K562 (cell line): ENCODE data around the gene KLHL14. TPM values are rescaled to one million over a fixed set of nuclear protein-coding genes. Genes with fewer than 3 reads are reported as not detected.

ENCODE experiments used
- ATAC-seq: fragments of 200-7000 bp; cut with Tn5 transposase; 3 replicates; pipeline ENCODE4 v1.9.1; 2020; ENCODE audit warnings: moderate library complexity
- BruUV-seq: library from RNA; stranded (reverse); fragments of 400-500 nt; replicated peaks from 2 replicates; lab custom pipeline; 2021; lab: Mats Ljungman, UMichigan
- CTCF ChIA-PET: fragments of 300-600 bp; formaldehyde crosslinking; extraction: SDS; loops from one replicate; lab custom pipeline; 2021; ENCODE audit warnings: low intra/inter-chr PET ratio; lab: Yijun Ruan, JAX
- POLR2A ChIA-PET: fragments of 300-600, 350-650 bp; sonication (Branson Sonifier 250); formaldehyde crosslinking; extraction: SDS; loops from one replicate; lab custom pipeline; 2021; ENCODE audit warnings: antibody characterized with exemption, inconsistent platforms; lab: Yijun Ruan, JAX
- DNase-seq, 4 experiments: peaks; one replicate each; pipeline versions ENCODE4 v3.0.0 to v3.0.0-alpha.2; 2011 to 2018; ENCODE audit warnings: low spot score in 3 of 4, mixed read lengths in 3 of 4; ENCODE audit errors: extremely low read depth in 1 of 4
- FAIRE-seq: peaks from 2 replicates; lab custom pipeline; 2011; peaks lifted over from hg19 to GRCh38; lab: Jason Lieb, UNC
- H2AFZ ChIP-seq: 2 replicates; pipeline ENCODE4 v1.6.0; 2011; ENCODE audit warnings: low read depth, low read length, control low read depth, inconsistent platforms
- H3K27ac ChIP-seq: fragments of 200-600 bp; 3 replicates; pipeline ENCODE4 v1.8.0; 2011; ENCODE audit warnings: low read depth, mild to moderate bottlenecking, control low read depth, inconsistent platforms, low read length, moderate library complexity, mixed read lengths; ENCODE audit errors: extremely low read depth
- H3K27me3 ChIP-seq, 2 experiments: fragments of 300-600 bp in 1 of 2; 2 replicates in 1 of 2; 3 replicates in 1 of 2; pipeline versions ENCODE4 v1.6.0 to v1.8.0; 2011; ENCODE audit warnings: inconsistent platforms in 2 of 2, low read length in 2 of 2, mild to moderate bottlenecking in 1 of 2, mixed read lengths in 1 of 2, moderate library complexity in 1 of 2; ENCODE audit not compliant: control insufficient read depth in 2 of 2, insufficient read depth in 2 of 2
- H3K36me3 ChIP-seq: fragments of 300-600 bp; 3 replicates; pipeline ENCODE4 v1.8.0; 2011; ENCODE audit warnings: mild to moderate bottlenecking, low read length, inconsistent platforms; ENCODE audit not compliant: control insufficient read depth, insufficient read depth
- H3K4me1 ChIP-seq, 2 experiments: fragments of 200-600 bp in 1 of 2; replicated peaks in 1 of 2; 2 replicates in 1 of 2; 3 replicates in 1 of 2; pipeline versions ENCODE4 v1.5.1 to v1.8.0; 2011; ENCODE audit warnings: inconsistent platforms in 2 of 2, low read length in 2 of 2, mild to moderate bottlenecking in 1 of 2, mixed read lengths in 1 of 2, moderate library complexity in 1 of 2; ENCODE audit not compliant: control insufficient read depth in 2 of 2, insufficient read depth in 2 of 2
- H3K4me2 ChIP-seq: 2 replicates; pipeline ENCODE4 v1.6.1; 2011; ENCODE audit warnings: low read length, control low read depth, inconsistent platforms, mixed read lengths; ENCODE audit not compliant: insufficient read depth
- H3K4me3 ChIP-seq: fragments of 200-600 bp; sonication (generic), shearing (Covaris generic); 2 replicates; pipeline ENCODE4 v1.5.1; 2016; ENCODE audit warnings: control low read depth, inconsistent platforms
- H3K79me2 ChIP-seq: fragments of 200-600 bp; 3 replicates; pipeline ENCODE4 v1.8.0; 2011; ENCODE audit warnings: low read length, inconsistent platforms; ENCODE audit not compliant: control insufficient read depth, insufficient read depth
- H3K9ac ChIP-seq, 2 experiments: 2 replicates each; pipeline versions ENCODE4 v1.6.0 to v1.6.1; 2011; ENCODE audit warnings: low read depth in 2 of 2, low read length in 2 of 2, control low read depth in 1 of 2, inconsistent platforms in 1 of 2, mild to moderate bottlenecking in 1 of 2, mixed read lengths in 1 of 2; ENCODE audit not compliant: insufficient read depth in 1 of 2
- H3K9me1 ChIP-seq: one replicate; pipeline ENCODE4 v1.6.0; 2011; ENCODE audit warnings: inconsistent platforms, mild to moderate bottlenecking, low read length, moderate library complexity; ENCODE audit not compliant: control insufficient read depth, insufficient read depth
- H3K9me3 ChIP-seq: replicated peaks from 2 replicates; pipeline ENCODE4 v1.5.1; 2011; ENCODE audit warnings: low read depth, low read length, inconsistent platforms; ENCODE audit not compliant: control insufficient read depth, insufficient read depth
- H4K20me1 ChIP-seq: replicated peaks from 2 replicates; pipeline ENCODE4 v1.6.1; 2011; ENCODE audit warnings: low read length, inconsistent platforms, mixed read lengths; ENCODE audit not compliant: control insufficient read depth, insufficient read depth
- BCL6 ChIP-seq: fragments of 250-450 bp; sonication (Bioruptor Pico); IDR thresholded peaks from 2 replicates; pipeline ENCODE4 v1.4.0; 2020
- CC2D1A ChIP-seq: fragments of 450-650 bp; IDR thresholded peaks from 2 replicates; pipeline ENCODE4 v1.6.1; 2017; ENCODE audit warnings: mild to moderate bottlenecking
- CHD1 ChIP-seq: fragments of 200-600 bp; sonication (generic); IDR thresholded peaks from one replicate; pipeline ENCODE4 v1.6.1; 2012; ENCODE audit warnings: mild to moderate bottlenecking, moderate library complexity, low read length, inconsistent platforms
- GTF2A2 ChIP-seq: IDR thresholded peaks from 2 replicates; pipeline ENCODE4 v1.6.1; 2016; ENCODE audit warnings: mild to moderate bottlenecking, missing genetic modification characterization, missing compliant biosample characterization
- HIVEP1 ChIP-seq: fragments of 250-450 bp; sonication (Bioruptor Pico); IDR thresholded peaks from 2 replicates; pipeline ENCODE4 v1.4.0; 2020; ENCODE audit warnings: mild to moderate bottlenecking
- MBD2 ChIP-seq: sonication (generic); IDR thresholded peaks from 2 replicates; pipeline ENCODE4 v1.6.1; 2016; ENCODE audit warnings: low read depth, borderline replicate concordance
- SAFB ChIP-seq: fragments of 200-400 bp; formaldehyde crosslinking; IDR thresholded peaks from 2 replicates; pipeline ENCODE4 v1.6.1; 2017; ENCODE audit warnings: low read depth, low read length, borderline replicate concordance
- SMAD3 ChIP-seq: fragments of 450-650 bp; formaldehyde crosslinking; conservative IDR thresholded peaks from 2 replicates; pipeline ENCODE4 v1.4.0; 2020; ENCODE audit warnings: mild to moderate bottlenecking
- ZNF347 ChIP-seq: fragments of 450-650 bp; formaldehyde crosslinking; IDR thresholded peaks from 2 replicates; pipeline ENCODE4 v1.4.0; 2020; ENCODE audit warnings: low read depth, mild to moderate bottlenecking, moderate library complexity
- ZNF75A ChIP-seq: fragments of 450-650 bp; formaldehyde crosslinking; IDR thresholded peaks from 2 replicates; pipeline ENCODE4 v1.4.0; 2020; ENCODE audit warnings: mild to moderate bottlenecking
- WGBS: fragments of 100-300 bp; shearing (Covaris generic); methylation state at CpG from one replicate; pipeline ENCODE4 v1.1.6; 2016; ENCODE audit warnings: low coverage, mixed read lengths; ENCODE audit not compliant: insufficient coverage; ENCODE audit errors: missing lambda C conversion rate; 5-methylcytosine and 5-hydroxymethylcytosine counted together
- in situ Hi-C: fragments of 300-500 bp; cut with MboI; formaldehyde crosslinking; loops from 4 replicates; pipeline ENCODE4 v1.15.0; 2018; ENCODE audit warnings: inconsistent platforms, mixed read lengths
- intact Hi-C: fragments of 100-400 bp; cut with micrococcal nuclease; formaldehyde crosslinking; loops from 2 replicates; pipeline ENCODE4 v1.14.2; 2022
- polyA plus RNA-seq, 8 experiments: library from polyadenylated mRNA; depleted of rRNA in 4 of 8; stranded (reverse) in 5 of 8; unstranded in 3 of 8; fragments of >200 nt; fragmentation: Nextera tagmentation in 2 of 8; fragmentation: Illumina TruSeq in 1 of 8; extraction: Ambion mirVana in 2 of 8; extraction: Trizol in 1 of 8; gene quantifications; 2 replicates each; pipeline versions ENCODE4 v1.2.1 to v1.2.3, GENCODE V29; 2011 to 2014; ENCODE audit warnings: inconsistent platforms in 1 of 8, missing spikeins in 1 of 8
- total RNA-seq, 7 experiments: library from RNA; depleted of rRNA in 6 of 7; stranded (reverse); fragments of >200 nt in 6 of 7; fragmentation: Illumina TruSeq in 2 of 7; extraction: Trizol in 2 of 7; gene quantifications; 2 replicates each; pipeline versions ENCODE4 v1.2.1 to v1.2.3, GENCODE V29; 2011 to 2021; ENCODE audit warnings: low replicate concordance in 1 of 7
- TF ChIP-seq, protein P1 (sequence below): sonication (generic); formaldehyde crosslinking; IDR thresholded peaks from 2 replicates; pipeline ENCODE4 v1.8.0; 2022; ENCODE audit warnings: mild to moderate bottlenecking, missing genetic modification reagents
- TF ChIP-seq, protein P2 (sequence below): fragments of 250-450 bp; sonication (Bioruptor Pico); IDR thresholded peaks from 2 replicates; pipeline ENCODE4 v1.5.0; 2020; ENCODE audit warnings: mild to moderate bottlenecking, borderline replicate concordance
- TF ChIP-seq, protein P3 (sequence below), 3 experiments: fragments of 200-800 bp in 1 of 3; fragments of 250-450 bp in 1 of 3; fragments of 450-650 bp in 1 of 3; sonication (Bioruptor Pico) in 1 of 3; sonication (Bioruptor generic) in 1 of 3; formaldehyde crosslinking in 1 of 3; IDR thresholded peaks; 2 replicates each; pipeline versions ENCODE4 v1.6.1 to v1.8.0; 2016 to 2022; ENCODE audit warnings: mild to moderate bottlenecking in 2 of 3, missing genetic modification characterization in 2 of 3, missing compliant biosample characterization in 1 of 3, moderate library complexity in 1 of 3

Gene KLHL14
- total and polyA plus RNA-seq, 9 of the 15 experiments (the other 6 are each of a cell fraction or from before 2014, with no cell fraction given), result not detected

- TF ChIP-seq, protein P1, sequence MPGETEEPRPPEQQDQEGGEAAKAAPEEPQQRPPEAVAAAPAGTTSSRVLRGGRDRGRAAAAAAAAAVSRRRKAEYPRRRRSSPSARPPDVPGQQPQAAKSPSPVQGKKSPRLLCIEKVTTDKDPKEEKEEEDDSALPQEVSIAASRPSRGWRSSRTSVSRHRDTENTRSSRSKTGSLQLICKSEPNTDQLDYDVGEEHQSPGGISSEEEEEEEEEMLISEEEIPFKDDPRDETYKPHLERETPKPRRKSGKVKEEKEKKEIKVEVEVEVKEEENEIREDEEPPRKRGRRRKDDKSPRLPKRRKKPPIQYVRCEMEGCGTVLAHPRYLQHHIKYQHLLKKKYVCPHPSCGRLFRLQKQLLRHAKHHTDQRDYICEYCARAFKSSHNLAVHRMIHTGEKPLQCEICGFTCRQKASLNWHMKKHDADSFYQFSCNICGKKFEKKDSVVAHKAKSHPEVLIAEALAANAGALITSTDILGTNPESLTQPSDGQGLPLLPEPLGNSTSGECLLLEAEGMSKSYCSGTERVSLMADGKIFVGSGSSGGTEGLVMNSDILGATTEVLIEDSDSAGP (CRISPR knock-in tag), result no peak
- no peak for TF ChIP-seq ZNF75A (CRISPR knock-in tag)
- TF ChIP-seq SAFB, result no peak
- no peak for TF ChIP-seq GTF2A2
- TF ChIP-seq, all 486 proteins: peak for 0
Observed at GRCh38 chr18:32777049-32777448, 4.2 kb upstream of the KLHL14 start (continued).

GRCh38 chr18:32776561-32776960, 3.7 kb upstream of the KLHL14 start:
- ATAC-seq (no peak), FAIRE-seq (no peak), DNase-seq (no peak)
- no peak overlapping the region for H3K27ac ChIP-seq
- H3K9me1 ChIP-seq, result no peaks in the 10 kb centered on the region
- no peak overlapping the region for H3K4me2 ChIP-seq
- H3K79me2 ChIP-seq, result no peaks in the 10 kb centered on the region
- no peaks in the 10 kb centered on the region for H4K20me1 ChIP-seq
- WGBS, result 0% methylated on average over 2 of the region's 2 CpGs
- no TSS peak for BruUV-seq
- intact Hi-C loops, result no loop called here
- H3K27me3 ChIP-seq, result no peaks in the 10 kb centered on the region
- H2AFZ ChIP-seq, result no peak overlapping the region
- no peaks in the 10 kb centered on the region for H3K36me3 ChIP-seq
- ChIA-PET CTCF (no interaction called here), POLR2A (no interaction called here)
- no peak overlapping the region for H3K4me3 ChIP-seq
- no peaks in the 10 kb centered on the region for H3K4me1 ChIP-seq
- no peaks in the 10 kb centered on the region for H3K9me3 ChIP-seq
- in situ Hi-C loops, result no loop called here
- no peak overlapping the region for H3K9ac ChIP-seq
- TF ChIP-seq, protein P2, sequence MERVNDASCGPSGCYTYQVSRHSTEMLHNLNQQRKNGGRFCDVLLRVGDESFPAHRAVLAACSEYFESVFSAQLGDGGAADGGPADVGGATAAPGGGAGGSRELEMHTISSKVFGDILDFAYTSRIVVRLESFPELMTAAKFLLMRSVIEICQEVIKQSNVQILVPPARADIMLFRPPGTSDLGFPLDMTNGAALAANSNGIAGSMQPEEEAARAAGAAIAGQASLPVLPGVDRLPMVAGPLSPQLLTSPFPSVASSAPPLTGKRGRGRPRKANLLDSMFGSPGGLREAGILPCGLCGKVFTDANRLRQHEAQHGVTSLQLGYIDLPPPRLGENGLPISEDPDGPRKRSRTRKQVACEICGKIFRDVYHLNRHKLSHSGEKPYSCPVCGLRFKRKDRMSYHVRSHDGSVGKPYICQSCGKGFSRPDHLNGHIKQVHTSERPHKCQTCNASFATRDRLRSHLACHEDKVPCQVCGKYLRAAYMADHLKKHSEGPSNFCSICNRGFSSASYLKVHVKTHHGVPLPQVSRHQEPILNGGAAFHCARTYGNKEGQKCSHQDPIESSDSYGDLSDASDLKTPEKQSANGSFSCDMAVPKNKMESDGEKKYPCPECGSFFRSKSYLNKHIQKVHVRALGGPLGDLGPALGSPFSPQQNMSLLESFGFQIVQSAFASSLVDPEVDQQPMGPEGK, result no peak
- TF ChIP-seq MBD2 (no peak), HIVEP1 (CRISPR knock-in tag) (no peak), CHD1 (no peak), BCL6 (CRISPR knock-in tag) (no peak), SMAD3 (CRISPR knock-in tag) (no peak), CC2D1A (no peak), ZNF347 (CRISPR knock-in tag) (no peak)
- TF ChIP-seq, protein P3, sequence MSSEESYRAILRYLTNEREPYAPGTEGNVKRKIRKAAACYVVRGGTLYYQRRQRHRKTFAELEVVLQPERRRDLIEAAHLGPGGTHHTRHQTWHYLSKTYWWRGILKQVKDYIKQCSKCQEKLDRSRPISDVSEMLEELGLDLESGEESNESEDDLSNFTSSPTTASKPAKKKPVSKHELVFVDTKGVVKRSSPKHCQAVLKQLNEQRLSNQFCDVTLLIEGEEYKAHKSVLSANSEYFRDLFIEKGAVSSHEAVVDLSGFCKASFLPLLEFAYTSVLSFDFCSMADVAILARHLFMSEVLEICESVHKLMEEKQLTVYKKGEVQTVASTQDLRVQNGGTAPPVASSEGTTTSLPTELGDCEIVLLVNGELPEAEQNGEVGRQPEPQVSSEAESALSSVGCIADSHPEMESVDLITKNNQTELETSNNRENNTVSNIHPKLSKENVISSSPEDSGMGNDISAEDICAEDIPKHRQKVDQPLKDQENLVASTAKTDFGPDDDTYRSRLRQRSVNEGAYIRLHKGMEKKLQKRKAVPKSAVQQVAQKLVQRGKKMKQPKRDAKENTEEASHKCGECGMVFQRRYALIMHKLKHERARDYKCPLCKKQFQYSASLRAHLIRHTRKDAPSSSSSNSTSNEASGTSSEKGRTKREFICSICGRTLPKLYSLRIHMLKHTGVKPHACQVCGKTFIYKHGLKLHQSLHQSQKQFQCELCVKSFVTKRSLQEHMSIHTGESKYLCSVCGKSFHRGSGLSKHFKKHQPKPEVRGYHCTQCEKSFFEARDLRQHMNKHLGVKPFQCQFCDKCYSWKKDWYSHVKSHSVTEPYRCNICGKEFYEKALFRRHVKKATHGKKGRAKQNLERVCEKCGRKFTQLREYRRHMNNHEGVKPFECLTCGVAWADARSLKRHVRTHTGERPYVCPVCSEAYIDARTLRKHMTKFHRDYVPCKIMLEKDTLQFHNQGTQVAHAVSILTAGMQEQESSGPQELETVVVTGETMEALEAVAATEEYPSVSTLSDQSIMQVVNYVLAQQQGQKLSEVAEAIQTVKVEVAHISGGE (CRISPR knock-in tag; IDR thresholded peaks at IDR 0.05), result no peak
